ENCODE measurements around the gene NUTF2.
"Not testable (repeated sequence)": the region's sequence is repeated elsewhere in the genome, so short reads cannot be mapped to it uniquely, and the experiment has no call there.

The NUTF2 gene

DNA sequence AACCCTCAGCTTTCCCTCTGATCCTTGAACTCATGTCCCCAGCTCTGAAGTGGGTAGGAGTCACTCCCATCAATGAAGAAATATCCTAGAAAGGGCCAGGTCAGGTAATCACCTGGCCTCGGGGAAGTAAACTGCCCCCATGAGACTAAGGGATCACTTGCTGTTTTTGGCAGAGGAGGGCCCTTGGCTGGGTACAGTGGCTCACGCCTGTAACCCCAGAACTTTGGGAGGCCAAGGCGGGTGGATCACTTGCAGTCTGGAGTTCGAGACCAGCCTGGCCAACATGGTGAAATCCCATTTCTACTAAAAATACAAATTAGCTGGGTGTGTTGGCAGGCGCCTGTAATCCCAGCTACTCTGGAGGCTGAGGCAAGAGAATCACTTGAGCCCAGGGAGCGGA is 17.3 kb downstream of the NUTF2 start:
- not testable (repeated sequence) for DNase-seq, ATAC-seq

DNA sequence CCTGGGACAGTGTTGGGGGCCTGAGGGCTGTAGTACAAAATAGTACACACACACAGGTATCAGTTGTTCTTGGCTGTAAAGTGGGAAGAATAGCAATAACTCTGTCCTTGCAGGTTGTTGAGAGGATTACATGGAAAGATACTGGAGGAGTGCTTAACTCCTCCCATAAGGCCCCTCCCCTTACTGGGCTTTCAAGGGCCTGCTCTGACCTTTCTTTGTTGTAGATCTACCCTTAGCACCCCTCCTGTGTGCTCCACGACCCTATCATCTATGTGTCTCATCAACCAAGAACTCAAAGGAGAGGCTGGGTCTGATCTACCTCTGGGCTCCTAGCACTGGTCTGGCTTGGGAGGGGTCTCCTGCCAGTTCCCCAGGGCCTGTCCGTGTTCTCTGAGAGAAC is 17.9 kb downstream of the NUTF2 start:
- peak; percentile 34 for ATAC-seq
- no peak for DNase-seq

DNA sequence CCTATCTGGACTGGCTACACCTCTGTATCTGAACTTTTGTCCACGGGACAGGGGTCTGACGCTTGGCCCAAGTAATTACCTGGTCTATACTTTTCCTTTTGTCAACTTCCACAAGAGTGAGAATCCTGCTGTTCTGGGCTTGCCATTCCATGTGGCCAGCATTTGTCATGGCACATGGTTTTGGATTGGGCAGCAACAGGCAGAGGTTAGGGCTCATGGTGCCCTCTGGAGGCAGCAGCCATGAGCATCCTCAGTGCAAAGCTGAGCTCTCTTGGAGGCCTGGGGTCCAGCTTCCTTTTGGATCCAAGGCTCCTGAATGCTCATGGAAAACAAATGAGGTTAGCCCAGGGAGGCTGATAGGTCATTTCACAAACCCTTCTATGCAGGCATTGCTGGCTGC is 18.6 kb downstream of the NUTF2 start:
- no peak for DNase-seq
- ATAC-seq = peak; percentile 47

DNA sequence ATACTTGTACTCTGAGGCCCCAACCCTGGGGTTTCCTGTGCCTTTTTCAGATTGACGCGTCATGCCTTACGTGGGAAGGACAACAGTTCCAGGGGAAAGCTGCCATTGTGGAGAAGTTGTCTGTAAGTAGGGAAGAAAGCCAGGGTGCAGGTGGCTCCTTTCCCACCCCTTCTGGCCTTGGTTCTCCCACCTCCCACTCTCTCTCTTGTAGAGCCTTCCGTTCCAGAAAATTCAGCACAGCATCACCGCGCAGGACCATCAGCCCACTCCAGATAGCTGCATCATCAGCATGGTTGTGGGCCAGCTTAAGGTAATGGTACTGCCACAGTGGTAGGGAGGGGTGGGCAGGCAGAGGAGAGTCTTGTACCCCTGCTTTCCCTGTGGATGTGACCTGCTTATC is 21.6 kb downstream of the NUTF2 start:
- no peak for ATAC-seq
- no peak for DNase-seq

DNA sequence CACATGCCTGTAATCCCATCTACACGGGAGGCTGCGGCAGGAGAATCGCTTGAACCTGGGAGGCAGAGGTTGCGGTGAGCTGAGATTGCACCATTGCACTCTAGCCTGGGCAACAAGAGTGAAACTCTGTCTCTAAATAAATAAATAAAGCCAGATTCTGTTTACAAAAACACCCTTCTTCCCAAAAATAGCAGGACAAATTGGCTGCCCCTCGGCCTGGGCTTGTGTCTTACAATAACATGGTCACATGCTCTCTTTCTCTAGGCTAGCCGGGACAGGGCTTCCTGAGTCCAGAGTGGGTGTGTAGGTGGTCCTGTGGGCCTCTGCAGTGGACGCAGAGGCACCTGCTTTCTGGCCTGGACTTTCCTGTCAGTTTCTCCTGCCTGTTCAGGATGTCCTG is 22.9 kb downstream of the NUTF2 start:
- no peak for ATAC-seq

DNA sequence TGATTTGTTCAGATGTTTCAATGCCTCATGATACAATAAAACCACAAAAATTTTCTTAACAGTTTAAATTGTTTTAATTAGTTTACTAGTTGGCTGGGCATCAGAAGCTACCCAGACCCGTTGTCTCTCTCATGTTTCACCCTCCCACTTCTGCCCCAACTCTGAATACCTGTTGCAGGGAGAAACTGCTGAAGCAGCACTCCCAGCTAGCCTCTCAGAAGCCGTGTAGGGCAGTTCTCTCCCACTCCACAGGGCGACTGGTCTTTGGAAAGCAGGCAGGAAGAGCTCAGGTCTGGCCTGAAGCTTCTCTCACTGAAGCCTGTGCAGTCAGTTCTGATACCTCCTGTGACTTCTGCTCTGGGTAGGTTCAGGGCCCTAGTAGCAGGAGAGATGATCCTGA is 24.5 kb downstream of the NUTF2 start:
- ATAC-seq = no peak
- DNase-seq = no peak

More for the DNA sequence above, 22.9 kb downstream of the NUTF2 start:
- no peak for DNase-seq

DNA sequence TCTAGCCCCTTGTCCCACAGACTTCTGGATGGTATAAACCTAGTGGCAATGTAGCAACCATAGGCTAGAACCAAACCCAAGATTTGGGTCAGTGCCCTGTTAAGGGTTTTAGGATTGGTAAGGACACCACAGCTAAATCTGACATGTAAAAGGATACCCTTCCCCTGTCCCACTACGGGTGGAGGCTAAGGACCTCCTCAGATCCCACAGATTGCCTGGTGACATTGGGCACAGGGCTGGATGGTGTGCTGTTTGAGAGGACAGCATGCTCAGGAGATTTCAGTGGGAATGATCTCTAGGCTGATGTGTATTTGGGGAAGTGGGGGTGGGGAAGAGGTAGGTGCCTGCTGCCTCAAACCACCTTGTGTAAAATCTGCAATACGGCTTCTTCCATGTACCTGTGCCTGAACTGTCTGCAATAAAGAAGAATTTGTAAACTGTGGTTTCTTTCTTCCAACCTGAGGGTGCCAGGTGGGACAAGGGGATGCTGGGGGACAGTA is 25.4 kb downstream of the NUTF2 start:
- DNase-seq (no peak), ATAC-seq (no peak)

DNA sequence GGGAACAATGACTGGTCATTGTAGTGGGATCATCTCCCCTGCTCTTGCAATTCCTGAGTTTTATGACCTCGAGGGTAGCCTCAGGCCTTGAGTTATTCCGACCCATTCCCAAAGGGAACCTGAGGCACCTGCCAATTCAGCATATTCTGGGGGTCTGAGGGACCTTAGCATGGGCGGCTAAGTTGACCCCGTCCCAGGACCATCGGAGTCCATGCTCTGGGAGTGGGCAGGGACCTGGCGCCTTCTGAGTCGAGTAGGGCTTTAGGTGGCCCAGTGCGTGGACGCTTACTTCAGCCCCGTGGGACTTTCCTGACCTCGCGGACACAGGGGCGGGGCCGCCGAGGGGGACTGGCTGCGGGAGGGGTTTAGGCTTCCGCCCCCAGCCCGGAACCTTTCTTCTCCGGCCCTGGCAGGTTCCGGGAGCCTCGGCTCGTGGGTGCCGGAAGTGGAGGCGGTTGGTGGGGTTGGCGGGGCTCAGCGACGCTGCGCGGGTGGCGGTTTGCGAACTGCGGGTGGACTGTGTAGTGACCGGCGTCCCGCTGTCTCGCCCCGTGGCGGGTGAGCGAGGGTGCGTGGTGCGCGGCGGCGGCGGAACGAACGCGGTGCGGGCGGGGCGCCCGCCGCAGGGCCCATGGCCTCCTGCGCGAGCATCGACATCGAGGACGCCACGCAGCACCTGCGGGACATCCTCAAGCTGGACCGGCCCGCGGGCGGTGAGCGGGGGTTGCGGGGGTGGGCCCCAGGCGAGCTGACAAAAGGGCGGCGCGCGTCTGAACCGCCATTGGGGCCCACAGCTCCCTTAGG is 26.1 kb downstream of the NUTF2 start, which contains the start of gene EDC4:
Gene EDC4, plus strand, starts transcription at position 422 of the 804 bp plus-strand sequence. Its CDS starts 210 bp downstream, at position 632.
- DNase-seq = peak; percentile 92
- peak; percentile 89 for ATAC-seq

DNA sequence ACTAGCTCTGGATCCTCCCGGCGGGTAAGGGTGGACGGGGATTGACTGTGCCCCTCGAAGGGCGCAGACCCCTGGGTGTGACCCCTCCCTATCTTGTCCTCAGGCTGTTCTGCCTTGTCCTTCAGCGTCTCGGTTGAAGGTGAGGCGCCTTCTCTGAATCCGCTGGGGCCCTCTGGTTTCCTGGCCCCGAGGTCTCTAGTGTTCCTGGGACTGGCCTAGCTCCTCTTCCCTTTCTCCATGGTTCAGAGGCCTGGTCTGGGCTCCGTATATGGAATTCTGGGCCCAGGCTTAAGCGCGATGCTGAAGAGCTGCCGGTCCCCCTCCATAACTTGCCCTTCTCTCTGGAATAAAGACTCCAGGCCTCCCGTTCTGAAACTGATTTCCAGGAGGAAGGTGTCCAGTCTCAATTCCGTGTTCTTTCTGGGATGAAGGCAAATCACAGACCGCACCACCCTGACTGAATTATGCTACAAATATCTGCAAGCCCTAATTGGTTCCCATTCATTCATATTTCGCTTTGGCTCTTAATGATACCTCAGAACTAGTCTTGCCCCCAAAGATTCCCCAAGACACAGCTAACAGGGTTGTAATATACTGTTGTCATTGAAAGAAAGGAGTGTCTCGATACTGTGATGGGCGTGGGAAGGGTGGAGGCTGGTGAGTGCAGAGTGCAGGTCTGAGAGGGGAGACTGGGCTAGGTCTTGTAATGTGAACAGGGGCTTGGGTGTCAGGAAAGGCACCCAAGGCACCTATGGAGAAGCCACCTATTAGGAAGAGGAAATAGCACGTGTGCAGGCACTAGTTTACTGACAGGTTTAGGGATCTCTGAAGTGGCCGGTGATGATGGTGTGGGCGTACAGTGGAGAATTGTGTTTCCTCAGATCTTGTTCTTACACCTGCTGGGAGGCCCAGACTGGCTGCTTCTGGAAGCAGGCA is 27.0 kb downstream of the NUTF2 start:
- DNase-seq (peak; percentile 20), ATAC-seq (peak; percentile 2)

DNA sequence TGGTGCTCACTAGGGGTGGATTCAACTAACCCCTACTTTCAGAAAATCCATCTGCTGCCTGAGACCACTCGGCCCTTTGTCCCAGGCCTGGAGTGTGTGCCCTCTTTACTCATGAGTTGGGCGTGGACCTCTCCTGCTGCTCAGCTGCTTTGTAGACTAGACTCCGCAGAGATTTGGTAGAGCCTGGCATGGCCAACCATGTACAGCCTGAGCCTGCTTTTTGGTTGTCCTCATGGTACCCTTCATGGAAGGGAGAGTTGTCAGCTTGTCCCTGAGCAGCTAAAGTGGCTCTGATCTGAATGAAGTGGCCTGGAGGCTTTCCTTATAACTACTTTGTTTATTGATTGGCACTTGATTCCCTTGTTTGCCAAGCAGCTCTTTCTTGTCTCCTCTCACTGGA is 27.6 kb downstream of the NUTF2 start:
- DNase-seq = no peak
- no peak for ATAC-seq

DNA sequence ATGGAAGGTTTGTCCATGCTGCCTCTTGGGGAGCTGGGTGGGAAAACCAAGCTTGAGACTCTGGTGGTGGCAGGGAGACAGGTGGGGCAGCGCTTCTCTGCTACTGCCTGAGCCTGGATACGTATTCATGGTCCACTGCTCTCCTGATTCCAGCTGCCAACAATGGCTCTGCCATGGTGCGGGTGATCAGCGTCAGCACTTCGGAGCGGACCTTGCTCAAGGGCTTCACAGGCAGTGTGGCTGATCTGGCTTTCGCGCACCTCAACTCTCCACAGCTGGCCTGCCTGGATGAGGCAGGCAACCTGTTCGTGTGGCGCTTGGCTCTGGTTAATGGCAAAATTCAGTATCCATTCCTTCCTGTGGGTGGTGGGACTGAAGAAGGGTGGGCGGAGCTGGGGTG is 30.3 kb downstream of the NUTF2 start:
- ATAC-seq (no peak), DNase-seq (no peak)

DNA sequence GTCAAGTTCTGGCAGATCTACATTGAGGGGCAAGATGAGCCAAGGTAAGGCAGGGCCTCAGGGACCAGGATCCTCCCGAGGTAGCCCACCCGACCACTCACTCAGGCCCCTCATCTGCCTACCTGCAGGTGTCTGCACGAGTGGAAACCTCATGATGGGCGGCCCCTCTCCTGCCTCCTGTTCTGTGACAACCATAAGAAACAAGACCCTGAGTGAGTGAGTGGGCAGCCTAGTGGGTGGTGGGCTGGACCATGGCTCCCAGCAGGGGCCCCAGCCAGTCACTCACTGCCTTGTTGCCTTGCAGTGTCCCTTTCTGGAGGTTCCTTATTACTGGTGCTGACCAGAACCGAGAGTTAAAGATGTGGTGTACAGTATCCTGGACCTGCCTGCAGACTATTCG is 31.5 kb downstream of the NUTF2 start:
- DNase-seq (no peak), ATAC-seq (no peak)

DNA sequence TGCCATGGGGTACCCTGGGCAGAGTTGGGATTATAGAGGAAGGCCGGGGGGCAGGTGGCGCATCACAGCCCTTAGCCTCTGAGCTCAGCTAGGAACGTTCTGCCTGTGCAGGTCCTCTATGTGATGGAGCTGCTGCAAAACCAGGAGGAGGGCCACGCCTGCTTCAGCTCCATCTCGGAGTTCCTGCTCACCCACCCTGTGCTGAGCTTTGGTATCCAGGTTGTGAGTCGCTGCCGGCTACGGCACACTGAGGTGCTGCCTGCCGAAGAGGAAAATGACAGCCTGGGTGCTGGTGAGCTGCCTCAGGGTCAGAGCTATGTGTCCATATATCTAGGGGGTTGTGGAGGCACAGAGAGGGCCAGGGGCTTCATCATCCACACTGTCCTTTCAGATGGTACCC is 32.1 kb downstream of the NUTF2 start:
- no peak for ATAC-seq

DNA sequence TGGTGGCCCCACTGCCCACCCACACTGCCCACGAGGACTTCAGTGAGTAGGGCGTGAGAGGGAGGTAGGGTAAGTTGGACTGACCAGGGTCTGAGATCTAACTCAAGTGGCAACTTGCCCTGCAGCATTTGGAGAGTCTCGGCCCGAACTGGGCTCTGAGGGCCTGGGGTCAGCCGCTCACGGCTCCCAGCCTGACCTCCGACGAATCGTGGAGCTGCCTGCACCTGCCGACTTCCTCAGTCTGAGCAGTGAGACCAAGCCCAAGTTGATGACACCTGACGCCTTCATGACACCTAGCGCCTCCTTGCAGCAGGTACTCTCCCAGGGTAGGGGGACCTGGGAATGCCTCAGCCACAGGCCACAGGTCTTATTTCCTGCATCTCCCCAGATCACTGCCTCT is 32.7 kb downstream of the NUTF2 start:
- DNase-seq = no peak
- no peak for ATAC-seq

More for the DNA sequence above, 32.1 kb downstream of the NUTF2 start:
- no peak for DNase-seq

DNA sequence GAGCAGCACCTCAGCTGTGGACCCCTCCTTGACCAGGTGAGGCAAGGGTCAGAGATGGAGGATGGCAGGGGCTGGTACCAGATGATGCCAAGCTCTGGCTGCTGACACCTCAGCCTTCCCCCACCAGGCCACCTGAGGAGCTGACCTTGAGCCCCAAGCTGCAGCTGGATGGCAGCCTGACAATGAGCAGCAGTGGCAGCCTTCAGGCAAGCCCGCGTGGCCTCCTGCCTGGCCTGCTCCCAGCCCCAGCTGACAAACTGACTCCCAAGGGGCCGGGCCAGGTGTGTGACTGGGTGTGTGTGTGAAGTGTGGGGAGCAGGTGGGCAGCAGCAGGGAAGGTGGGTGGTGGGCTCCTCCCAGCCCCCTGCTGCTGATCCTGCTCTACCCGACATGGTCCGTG is 33.2 kb downstream of the NUTF2 start:
- no peak for DNase-seq
- no peak for ATAC-seq

DNA sequence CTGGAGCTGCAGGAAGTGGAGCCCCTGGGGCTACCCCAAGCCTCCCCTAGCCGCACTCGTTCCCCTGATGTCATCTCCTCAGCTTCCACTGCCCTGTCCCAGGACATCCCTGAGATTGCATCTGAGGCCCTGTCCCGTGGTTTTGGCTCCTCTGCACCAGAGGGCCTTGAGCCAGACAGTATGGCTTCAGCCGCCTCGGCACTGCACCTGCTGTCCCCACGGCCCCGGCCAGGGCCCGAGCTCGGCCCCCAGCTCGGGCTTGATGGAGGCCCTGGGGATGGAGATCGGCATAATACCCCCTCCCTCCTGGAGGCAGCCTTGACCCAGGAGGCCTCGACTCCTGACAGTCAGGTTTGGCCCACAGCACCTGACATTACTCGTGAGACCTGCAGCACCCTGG is 33.9 kb downstream of the NUTF2 start:
- DNase-seq (no peak), ATAC-seq (no peak)

DNA sequence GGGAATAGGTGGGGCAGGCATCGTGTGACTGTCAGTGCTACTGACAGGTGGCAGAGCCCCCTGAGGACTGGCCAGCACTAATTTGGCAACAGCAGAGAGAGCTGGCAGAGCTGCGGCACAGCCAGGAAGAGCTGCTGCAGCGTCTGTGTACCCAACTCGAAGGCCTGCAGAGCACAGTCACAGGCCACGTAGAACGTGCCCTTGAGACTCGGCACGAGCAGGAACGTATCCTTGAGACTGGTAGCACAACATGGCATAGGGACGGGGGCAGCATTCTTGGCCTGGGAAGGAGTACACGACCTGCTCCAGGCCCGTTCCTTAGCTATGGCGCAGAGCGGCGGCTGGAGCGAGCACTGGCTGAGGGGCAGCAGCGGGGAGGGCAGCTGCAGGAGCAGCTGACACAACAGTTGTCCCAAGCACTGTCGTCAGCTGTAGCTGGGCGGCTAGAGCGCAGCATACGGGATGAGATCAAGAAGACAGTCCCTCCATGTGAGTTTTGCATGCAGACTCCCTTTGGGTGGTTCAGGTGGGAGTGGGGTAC is 35.0 kb downstream of the NUTF2 start:
- ATAC-seq = no peak
- no peak for DNase-seq

DNA sequence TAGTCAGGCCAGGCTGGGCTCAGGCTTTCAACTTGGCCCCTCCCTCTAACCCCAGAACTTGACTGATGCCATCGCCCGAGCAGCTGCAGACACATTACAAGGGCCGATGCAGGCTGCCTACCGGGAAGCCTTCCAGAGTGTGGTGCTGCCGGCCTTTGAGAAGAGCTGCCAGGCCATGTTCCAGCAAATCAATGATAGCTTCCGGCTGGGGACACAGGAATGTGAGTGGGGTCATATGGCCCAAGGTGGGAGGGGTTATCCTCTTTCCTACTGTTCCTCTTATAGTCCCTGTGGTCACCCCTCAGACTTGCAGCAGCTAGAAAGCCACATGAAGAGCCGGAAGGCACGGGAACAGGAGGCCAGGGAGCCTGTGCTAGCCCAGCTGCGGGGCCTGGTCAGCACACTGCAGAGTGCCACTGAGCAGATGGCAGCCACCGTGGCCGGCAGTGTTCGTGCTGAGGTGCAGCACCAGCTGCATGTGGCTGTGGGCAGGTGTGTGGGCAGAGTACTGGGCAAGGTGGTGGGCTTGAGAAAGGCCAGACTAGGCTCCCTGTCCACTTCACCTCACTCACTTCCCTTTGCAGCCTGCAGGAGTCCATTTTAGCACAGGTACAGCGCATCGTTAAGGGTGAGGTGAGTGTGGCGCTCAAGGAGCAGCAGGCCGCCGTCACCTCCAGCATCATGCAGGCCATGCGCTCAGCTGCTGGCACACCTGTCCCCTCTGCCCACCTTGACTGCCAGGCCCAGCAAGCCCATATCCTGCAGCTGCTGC is 35.8 kb downstream of the NUTF2 start:
- ATAC-seq (no peak), DNase-seq (no peak)

DNA sequence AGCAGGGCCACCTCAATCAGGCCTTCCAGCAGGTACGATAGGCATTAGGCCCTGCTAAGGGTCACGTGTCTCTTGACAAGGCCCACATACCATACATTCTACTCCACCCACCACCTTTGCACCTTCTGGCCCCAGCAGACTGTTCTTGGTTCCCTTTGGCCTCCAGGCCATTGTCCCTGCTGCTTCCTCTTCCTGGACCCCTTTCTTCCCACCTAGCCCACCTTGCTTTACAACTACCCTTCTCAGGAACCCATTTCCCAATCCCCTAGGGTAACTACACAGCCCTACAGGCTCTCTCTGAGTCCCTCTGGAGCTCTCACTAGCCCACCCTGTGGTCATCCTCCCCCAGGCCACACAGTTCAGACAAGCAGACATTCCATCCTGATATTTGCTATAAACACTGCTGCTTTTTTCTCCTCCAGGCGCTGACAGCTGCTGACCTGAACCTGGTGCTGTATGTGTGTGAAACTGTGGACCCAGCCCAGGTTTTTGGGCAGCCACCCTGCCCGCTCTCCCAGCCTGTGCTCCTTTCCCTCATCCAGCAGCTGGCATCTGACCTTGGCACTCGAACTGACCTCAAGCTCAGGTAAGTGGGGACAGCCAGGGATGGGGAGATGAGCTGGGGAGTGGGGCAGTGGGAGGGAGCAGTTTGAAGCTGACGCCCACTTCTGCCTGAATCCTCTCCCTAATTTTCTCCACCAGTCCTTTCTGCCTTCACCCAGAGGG is 36.6 kb downstream of the NUTF2 start:
- ATAC-seq = no peak
- no peak for DNase-seq

DNA sequence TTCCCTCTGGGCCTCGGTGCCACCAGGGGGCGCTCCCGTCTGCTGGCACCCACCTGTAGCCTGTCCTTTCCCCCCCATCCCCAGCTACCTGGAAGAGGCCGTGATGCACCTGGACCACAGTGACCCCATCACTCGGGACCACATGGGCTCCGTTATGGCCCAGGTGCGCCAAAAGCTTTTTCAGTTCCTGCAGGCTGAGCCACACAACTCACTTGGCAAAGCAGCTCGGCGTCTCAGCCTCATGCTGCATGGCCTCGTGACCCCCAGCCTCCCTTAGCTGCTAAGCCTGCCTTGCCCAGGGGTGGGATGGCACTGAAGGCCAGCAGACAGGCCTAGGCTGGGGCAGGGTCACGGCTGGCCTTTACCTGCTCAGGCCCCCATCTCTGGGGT is 37.1 kb downstream of the NUTF2 start:
- ATAC-seq (peak; percentile 65), DNase-seq (peak; percentile 84)

DNA sequence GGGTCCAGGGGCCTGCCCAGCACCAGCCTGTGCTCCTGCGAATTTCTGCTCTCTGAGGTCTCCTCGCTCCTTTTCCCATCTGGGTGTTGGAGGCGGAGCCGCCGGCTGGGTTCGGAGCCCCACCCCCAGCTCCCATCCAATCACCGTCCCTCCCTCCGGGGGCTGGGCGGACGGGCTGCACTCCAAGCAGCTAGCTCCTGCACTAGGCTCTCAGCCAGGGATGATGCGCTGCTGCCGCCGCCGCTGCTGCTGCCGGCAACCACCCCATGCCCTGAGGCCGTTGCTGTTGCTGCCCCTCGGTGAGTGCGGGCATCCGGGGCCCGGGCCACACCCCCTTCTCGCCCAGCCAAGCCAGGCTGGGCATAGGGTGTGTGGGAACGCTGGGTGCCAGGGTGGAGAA is 38.0 kb downstream of the NUTF2 start, which contains the start of gene NRN1L:
Gene NRN1L, plus strand, starts transcription at position 202 of the 400 bp plus-strand sequence. Its CDS starts 19 bp downstream, at position 221.
- DNase-seq (no peak), ATAC-seq (no peak)
